ENCODE results near the gene VMO1.
"Not testable (repeated sequence)": the region's sequence is repeated elsewhere in the genome, so short reads cannot be mapped to it uniquely, and the experiment has no call there.

The VMO1 gene

DNA sequence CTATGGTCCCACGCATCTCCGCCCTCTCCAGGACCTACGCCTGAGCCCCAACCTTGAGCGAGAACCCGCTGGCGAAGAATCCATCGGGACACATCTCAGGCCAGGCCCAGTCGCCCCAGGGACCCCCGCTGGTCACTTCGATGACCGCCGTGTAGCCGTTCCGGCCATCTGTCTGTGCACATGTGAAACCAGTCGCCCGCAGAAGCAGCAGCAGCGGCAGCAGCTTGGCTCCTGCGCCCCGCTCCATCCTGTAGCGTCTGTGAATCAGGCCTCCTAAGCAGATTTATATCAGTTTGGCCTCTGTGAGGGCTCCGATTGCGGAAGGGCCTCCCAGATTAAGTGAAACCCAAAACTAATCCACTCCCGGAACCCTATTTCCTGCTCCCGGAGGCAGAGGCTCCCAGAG is at the start of gene VMO1:
VMO1 (minus strand) TSS at position 259 of the 406 bp plus-strand sequence; CDS start at position 247, 12 bp downstream.
- DNase-seq: no peak

GRCh38 chr17:4834681-4835020 is 48.5 kb upstream of the VMO1 start:
- DNase-seq: no peak

DNA sequence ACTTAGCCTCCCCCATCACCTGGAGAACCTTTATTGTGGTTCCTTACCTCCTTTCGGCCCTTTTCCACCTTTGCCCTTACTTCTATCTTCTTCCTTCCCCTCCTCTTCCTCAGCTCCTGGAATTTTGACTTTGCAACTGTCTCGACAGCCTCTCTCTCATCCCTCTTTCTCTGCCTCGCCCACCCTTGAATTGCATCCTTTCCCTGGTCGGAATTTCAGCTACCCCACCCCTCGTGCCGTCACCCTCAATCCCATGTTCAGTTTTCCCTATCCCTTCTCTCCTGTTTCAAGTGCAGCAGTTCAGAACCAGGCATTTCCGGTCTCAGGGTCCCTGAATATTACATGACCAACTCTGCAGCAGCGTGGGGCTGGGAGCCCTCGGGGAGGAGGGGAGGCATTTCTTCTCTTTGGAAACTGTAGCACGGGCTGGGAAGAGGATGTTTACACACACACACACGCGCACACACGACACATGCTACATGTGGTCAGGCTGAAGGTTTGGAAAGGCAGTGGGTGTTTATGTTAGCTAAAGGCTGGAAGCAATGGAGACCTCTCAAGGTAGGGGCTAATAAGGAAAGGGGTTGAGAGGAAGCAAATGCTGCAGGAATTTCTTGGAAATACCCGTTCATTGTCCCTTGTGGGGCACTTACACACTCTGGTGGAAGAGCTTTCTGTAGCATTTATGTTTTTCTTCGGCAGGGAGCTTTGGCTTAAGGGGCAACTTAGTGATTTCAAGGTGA is 47.9 kb upstream of the VMO1 start:
- DNase-seq: no peak

DNA sequence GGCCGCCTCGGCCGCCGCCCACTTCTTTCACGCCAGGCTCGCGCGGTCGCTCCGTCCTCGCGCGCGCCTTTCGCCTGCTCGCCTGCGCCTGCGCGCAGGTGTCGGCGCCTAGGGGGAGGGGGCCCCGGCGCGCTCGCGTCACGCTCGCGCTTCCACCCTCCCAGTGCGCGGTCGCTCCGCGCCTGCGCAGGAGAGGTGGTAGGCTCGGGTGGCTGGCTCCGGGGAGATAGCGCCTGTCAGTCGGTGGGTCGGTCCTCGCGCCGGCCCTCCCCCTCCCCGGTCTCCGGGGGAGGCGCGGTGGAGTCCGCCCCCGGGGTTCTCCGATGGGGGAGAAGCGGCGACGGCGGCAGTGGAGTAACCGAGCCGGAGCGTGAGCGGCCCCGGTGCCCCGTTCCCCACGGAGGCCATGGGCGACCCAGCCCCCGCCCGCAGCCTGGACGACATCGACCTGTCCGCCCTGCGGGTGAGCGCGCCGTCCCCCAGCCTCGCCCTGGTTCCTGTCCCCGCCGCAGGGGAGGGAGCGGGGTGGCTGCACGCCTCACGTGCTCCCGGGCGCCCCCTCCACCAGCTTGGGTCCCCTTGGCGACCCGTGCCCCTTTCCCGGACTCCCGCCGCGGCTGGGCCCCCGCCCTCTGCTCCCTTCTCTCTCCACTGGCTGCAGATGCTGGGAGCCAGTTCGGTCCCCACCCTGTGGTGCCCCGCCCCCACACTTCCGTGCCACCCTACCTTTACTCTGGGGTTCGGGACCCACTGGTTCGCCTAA is 47.2 kb upstream of the VMO1 start, which contains the start of gene MINK1:
MINK1 (plus strand) TSS at position 163 of the 763 bp plus-strand sequence; CDS start at position 407, 244 bp downstream.
- DNase-seq: peak; percentile 84

DNA sequence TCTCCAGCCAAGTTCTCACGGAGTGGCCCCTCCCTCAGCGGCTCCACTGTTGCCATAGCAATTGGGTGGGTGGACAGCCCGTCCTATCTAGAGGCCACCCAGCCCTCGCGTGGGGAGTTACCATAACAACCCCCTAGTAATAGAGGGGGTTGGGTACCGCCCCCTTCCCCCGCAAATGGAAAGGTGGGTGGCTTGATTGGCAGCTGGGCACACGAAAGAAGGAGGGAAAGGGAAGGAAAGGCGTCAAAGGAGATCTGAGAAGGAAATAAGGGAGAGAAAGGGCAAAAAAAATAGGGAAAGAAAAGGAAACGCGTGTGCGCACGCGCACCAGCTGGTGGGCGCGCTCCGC is 46.6 kb upstream of the VMO1 start:
- DNase-seq: not testable (repeated sequence)

DNA sequence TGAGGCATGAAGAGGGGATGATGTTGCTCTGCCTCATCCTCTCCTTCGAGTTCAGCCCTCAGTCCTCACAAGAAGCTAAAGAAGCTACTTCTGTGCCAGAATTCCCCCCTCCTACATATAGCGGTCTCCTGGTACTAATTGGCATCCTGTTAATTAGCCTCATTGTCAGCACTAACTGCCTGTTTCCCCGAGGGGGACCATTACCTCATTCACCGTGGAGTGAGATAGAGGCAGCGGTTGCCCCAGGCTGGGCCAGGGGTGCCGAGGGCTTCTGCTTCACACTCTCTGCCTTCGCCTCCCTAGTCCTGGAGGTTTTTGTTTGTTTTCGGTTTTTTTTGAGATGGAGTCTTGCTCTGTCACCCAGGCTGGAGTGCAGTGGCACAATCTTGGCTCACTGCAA is 41.2 kb upstream of the VMO1 start:
- no peak for DNase-seq

DNA sequence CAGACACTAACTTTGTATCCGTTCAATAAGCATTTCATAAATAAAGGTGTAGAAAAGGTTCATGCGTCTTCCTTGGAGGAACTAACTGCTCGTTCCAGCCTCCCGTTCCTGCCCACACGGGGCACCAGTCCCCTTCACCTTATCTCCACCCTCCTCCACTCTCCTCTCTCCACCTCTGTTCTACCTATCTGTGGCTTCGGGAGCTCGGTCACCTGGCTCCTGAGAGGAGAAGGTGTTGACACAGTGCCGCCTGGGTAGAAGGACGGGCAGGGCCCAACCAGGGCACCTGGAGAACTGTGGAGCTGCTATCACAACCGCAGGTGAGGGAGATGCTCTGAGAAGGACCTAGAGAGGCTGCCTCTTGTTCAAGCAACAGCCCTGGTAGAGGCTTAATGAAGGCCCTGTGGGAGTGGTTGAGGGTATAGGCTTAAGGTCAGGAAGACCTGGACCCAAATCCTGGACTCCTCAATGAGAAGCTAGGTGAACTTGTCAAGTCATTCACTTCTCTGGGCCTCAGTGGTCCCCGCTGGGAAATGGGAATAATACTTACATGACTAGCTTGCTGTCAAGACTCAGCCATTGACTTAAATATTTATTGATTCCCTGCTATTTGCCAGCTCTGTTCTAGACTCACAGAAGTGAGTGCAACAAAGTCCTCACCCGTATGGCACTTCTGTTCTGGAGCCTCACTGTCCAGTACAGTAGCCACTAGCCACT is 37.4 kb upstream of the VMO1 start:
- no peak for DNase-seq

DNA sequence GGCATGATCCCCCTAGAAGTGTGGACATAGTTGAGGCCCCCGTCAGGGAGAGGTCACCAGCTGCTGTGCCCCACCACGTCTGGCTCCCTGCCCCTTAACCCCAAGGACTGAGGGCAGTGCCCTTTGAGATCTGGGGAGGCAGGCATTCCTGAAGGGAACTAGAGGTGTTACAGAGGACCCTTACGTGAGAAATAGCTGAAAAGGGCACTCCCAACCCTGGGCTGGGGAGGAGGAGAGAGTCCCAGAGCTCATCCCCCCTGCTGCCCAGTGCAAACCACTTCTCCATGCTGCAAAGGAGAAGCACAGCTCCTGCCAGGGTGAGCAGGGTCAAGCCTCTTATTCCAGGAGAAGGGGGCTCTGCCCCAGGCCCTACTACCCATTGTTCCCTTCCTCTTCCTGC is 36.7 kb upstream of the VMO1 start:
- no peak for DNase-seq

DNA sequence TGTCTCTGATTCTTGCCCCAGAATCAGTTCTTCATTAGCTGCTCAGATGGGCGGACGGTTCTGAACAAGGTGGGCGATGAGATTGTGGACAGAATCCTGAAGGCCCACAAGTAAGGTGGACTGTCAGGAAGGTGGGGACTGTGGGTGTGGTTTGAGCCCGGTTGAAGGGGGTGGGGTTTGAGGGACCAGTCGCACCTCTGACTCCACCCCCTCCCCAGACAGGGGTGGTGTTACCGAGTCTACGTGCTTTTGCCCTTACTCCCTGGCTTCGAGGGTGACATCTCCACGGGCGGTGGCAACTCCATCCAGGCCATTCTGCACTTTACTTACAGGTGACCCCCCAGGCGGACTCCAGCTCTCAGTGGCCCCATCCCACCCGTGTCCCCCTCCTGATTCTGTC is 32.1 kb upstream of the VMO1 start:
- DNase-seq: no peak

GRCh38 chr17:4816826-4817225 is 30.7 kb upstream of the VMO1 start:
- no peak for DNase-seq

GRCh38 chr17:4815043-4815675 is 29.0 kb upstream of the VMO1 start:
- no peak for DNase-seq

- DNase-seq: no peak
Observed at GRCh38 chr17:4812690-4813089, 26.5 kb upstream of the VMO1 start.

DNA sequence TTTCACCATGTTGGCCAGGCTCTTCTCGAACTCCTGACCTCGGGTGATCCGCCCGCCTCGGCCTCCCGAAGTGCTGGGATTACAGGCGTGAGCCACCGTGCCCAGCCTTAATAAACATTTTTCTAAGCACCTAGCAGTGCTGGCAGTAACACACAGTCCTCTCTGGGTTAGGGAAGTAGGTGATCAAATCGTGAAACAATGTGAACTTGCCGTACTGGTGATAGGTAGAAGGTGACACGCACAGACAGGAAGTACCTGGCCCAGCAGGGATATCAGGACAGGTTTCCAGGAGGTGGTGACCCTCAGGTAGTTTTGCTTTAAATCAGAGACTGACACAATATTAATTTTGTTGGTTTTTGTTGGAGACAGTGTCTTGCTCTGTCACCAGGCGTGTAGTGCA is 25.3 kb upstream of the VMO1 start:
- DNase-seq: no peak

GRCh38 chr17:4810696-4811290 is 24.6 kb upstream of the VMO1 start:
- DNase-seq: no peak

DNA sequence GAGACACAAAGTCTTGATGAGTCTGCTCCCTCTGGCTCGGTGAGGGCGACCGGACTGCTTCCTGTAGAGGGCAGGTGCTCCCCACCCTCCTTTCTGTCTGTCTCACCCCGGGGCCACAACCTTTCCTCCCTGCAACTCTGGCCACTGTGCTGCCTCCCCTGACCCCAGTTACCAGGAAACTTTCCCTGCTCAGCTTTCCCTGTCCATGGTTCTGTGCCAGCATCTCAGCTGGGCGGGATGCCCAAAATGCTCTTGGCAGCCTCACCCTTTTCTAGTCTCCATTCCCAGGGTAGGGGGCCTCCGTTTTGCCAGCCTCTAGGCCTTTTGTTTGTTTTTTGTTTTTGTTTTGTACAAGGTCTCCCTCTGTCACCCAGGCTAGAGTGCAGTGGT is 22.2 kb upstream of the VMO1 start:
- DNase-seq: no peak

GRCh38 chr17:4807605-4808377 is 21.6 kb upstream of the VMO1 start:
- no peak for DNase-seq

DNA sequence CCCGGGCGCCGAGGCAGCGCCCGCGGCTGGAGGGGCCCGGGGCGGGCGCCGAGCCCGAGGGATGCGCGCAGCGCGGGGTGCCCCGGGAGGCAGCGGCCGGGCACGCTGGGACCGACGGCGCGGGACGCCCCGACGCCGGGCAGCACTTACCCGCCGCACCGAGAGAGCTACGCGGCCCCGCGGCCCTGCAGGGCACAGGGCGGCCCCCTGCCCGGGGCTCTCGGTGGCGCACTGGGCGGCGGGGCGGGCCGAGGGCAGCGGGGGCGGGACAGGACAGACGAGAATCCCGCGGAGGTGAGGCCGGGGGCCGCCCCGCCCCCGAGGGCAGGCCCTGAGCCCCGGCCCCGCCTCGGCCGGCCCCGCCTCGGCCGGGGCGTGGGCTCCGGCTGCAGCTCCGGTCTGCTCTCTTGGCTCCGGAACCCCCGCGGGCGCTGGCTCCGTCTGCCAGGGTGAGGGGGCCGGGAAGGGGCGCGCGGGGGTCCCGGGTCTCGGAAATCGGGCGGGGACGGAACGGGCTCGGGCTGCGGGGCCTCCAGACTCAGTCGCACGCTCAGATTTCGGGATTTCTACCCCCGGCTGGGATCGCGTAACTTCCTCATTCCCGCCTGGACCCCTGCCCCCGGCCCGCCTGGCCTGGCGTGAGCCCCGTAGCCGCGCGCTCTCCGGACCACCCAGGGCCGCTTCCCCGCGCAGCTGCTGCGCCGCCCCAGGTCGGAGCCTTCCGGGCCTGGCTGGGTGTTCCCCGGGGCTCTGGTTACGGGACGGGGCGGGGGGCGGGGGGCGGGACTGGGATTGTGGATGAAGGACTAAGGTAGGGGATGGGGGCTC is 20.8 kb upstream of the VMO1 start, which contains the start of gene PLD2:
PLD2 (plus strand) TSS at position 376 of the 828 bp plus-strand sequence. CDS start 621 bp downstream, outside the sequence.
- DNase-seq: peak; percentile 82

DNA sequence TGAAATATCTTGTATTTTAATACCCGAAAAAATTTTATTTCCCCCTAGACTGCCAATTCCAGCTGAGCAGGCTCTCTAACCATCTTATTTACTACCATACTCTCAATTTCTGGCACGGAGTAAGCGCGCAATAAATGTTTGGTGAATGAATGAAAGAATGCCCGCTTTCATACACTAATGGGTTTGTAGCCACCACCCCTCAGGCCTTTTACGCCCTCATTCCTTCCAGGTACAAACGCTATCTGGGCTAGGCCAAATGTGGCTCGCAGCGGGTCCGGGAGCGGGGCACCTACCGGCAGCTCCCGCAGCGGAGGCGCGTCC is 20.3 kb upstream of the VMO1 start:
- DNase-seq: no peak

GRCh38 chr17:4802228-4802627 is 16.1 kb upstream of the VMO1 start, which contains the start of gene C17orf114:
C17orf114 (minus strand) TSS chr17:4802328.
- DNase-seq: no peak

- DNase-seq: no peak
Observed at GRCh38 chr17:4800462-4801196, 14.5 kb upstream of the VMO1 start.
